OCI-LY7 (cell line): ENCODE measurements around the gene GDF2.

Experiments
- CTCF ChIP-seq: fragments of 200-600 bp; sonication (generic); conservative IDR thresholded peaks from 2 replicates; pipeline ENCODE4 v1.5.1; 2014; ENCODE audit warnings: mild to moderate bottlenecking, antibody characterized with exemption, low read length, moderate library complexity, mixed read lengths
- EZH2phosphoT487 ChIP-seq: fragments of 200-600 bp; sonication (generic); IDR thresholded peaks from 2 replicates; pipeline ENCODE4 v1.6.1; 2018; ENCODE audit warnings: low read depth, borderline replicate concordance, mild to moderate bottlenecking, mixed run types, antibody characterized with exemption, low read length, moderate library complexity, mixed read lengths

DNA sequence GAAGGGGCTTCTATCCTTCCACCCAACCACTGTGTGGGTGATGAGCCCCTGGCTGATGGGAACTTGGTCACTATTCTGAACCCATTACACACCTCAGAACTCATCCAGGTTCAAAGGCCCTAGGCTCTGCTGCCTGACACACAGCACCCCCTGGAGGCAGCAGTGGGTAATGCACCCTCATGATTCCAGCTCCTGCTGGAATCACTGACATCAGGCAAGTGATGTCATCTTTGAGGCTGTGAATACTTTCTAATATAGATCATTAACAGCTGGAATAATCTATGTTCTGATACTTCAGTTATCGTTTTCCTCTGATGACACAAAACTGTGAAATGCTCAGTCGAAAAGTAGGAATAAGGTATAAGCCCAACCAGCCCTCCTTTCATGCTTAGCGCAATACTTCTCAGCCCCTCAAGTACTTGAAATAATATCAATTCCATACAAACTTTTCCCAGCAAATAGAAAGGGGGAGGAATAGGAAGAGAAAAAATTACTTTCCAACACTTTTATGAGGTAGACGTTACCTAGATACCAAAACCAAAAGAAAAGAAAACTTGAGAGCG lies 18.4 kb downstream of the GDF2 start:
- TF ChIP-seq CTCF, result peak; percentile 98
- no peak for TF ChIP-seq EZH2phosphoT487
